Activated naive CD8-positive, alpha-beta T cell treated with anti-CD3 and anti-CD28 coated beads for 36 hours (primary cell): ENCODE measurements around the gene METTL1. TPM values are rescaled to one million over a fixed set of nuclear protein-coding genes. Genes with fewer than 3 reads are reported as not detected.
"Not testable (repeated sequence)": the region's sequence is repeated elsewhere in the genome, so short reads cannot be mapped to it uniquely, and the experiment has no call there.

Source experiments
- DNase-seq: peaks from one replicate; pipeline ENCODE4 v3.0.0; 2021
- H3K27ac Mint-ChIP-seq: one replicate; pipeline ENCODE4 v1.8.0; 2022; ENCODE audit warnings: mild to moderate bottlenecking, moderate library complexity, mixed read lengths
- H3K27me3 Mint-ChIP-seq: one replicate; pipeline ENCODE4 v1.8.0; 2022; ENCODE audit warnings: mild to moderate bottlenecking, mixed read lengths
- H3K36me3 Mint-ChIP-seq: one replicate; pipeline ENCODE4 v1.8.0; 2021; ENCODE audit warnings: mild to moderate bottlenecking, mixed read lengths
- H3K4me1 Mint-ChIP-seq: one replicate; pipeline ENCODE4 v1.8.0; 2021; ENCODE audit warnings: mixed read lengths
- H3K4me3 Mint-ChIP-seq: one replicate; pipeline ENCODE4 v1.8.0; 2022; ENCODE audit warnings: mild to moderate bottlenecking, moderate library complexity, mixed read lengths
- H3K9me3 Mint-ChIP-seq: one replicate; pipeline ENCODE4 v1.8.0; 2022; ENCODE audit warnings: mixed read lengths
- total RNA-seq, 2 experiments: library from RNA; stranded (reverse); gene quantifications; one replicate each; pipeline ENCODE4 v1.2.3, GENCODE V29; 2021

METTL1 gene
- total RNA-seq, 2 experiments from 2014 or later, result 59.6 to 60.1 TPM

- Mint-ChIP-seq H3K27ac (no peak overlapping the region), H3K27me3 (no peaks in the 10 kb centered on the region), H3K36me3 (peaks cover 28% of the 10 kb centered on the region), H3K4me3 (no peak overlapping the region), H3K9me3 (no peaks in the 10 kb centered on the region), H3K4me1 (peaks cover 4% of the 10 kb centered on the region)
- no peak for DNase-seq
These were observed 48.3 kb downstream of the METTL1 start for GRCh38 chr12:57723630-57723962.

- peak overlapping the region; percentile 2 for H3K27ac Mint-ChIP-seq
- no peaks in the 10 kb centered on the region for H3K27me3 Mint-ChIP-seq
- no peaks in the 10 kb centered on the region for H3K9me3 Mint-ChIP-seq
- peaks cover 30% of the 10 kb centered on the region for H3K36me3 Mint-ChIP-seq
- DNase-seq, result no peak
- H3K4me1 Mint-ChIP-seq, result peaks cover 4% of the 10 kb centered on the region
- no peak overlapping the region for H3K4me3 Mint-ChIP-seq
These were observed 48.9 kb downstream of the METTL1 start for GRCh38 chr12:57722716-57723629.

GRCh38 chr12:57721846-57722608, 49.9 kb downstream of the METTL1 start:
- peaks cover 27% of the 10 kb centered on the region for H3K36me3 Mint-ChIP-seq
- H3K4me1 Mint-ChIP-seq, H3K9me3 Mint-ChIP-seq, H3K4me3 Mint-ChIP-seq, H3K27ac Mint-ChIP-seq, DNase-seq, H3K27me3 Mint-ChIP-seq: not testable (repeated sequence)

- no peaks in the 10 kb centered on the region for H3K27me3 Mint-ChIP-seq
- H3K36me3 Mint-ChIP-seq, result peaks cover 25% of the 10 kb centered on the region
- H3K9me3 Mint-ChIP-seq, result no peaks in the 10 kb centered on the region
- peaks cover 2% of the 10 kb centered on the region for H3K4me1 Mint-ChIP-seq
- no peak overlapping the region for H3K4me3 Mint-ChIP-seq
- DNase-seq, result no peak
- H3K27ac Mint-ChIP-seq, result no peak overlapping the region
These were observed 51.0 kb downstream of the METTL1 start for GRCh38 chr12:57720606-57721595.

- Mint-ChIP-seq H3K9me3 (no peaks in the 10 kb centered on the region), H3K27me3 (no peaks in the 10 kb centered on the region), H3K36me3 (peaks cover 25% of the 10 kb centered on the region), H3K4me1 (peaks cover 2% of the 10 kb centered on the region), H3K27ac (peak overlapping the region; percentile 20), H3K4me3 (no peak overlapping the region)
- DNase-seq, result no peak
These were observed 51.9 kb downstream of the METTL1 start for GRCh38 chr12:57719777-57720605.

GRCh38 chr12:57718641-57719528, 53.0 kb downstream of the METTL1 start:
- Mint-ChIP-seq H3K9me3 (no peaks in the 10 kb centered on the region), H3K36me3 (peaks cover 25% of the 10 kb centered on the region), H3K4me1 (peaks cover 2% of the 10 kb centered on the region), H3K27ac (no peak overlapping the region), H3K4me3 (no peak overlapping the region), H3K27me3 (no peaks in the 10 kb centered on the region)
- no peak for DNase-seq

Other genes with a start within 250 kb of the METTL1 start
- gene MBD6, start 249.3 kb downstream of the METTL1 start, total RNA-seq, result 10 to 100 TPM; 38.5 to 44.8 TPM
- gene DCTN2, start 224.9 kb downstream of the METTL1 start, total RNA-seq, result 10 to 100 TPM; 73.6 to 81.3 TPM
- 1 to 10 TPM; 1.5 to 1.7 TPM for gene KIF5A, start 222.1 kb downstream of the METTL1 start, total RNA-seq
- 10 to 100 TPM; 17.1 to 18.5 TPM for gene PIP4K2C, start 180.9 kb downstream of the METTL1 start, total RNA-seq
- 10 to 100 TPM; 18.9 to 20.2 TPM for gene DTX3, start 167.3 kb downstream of the METTL1 start, total RNA-seq
- 1 to 10 TPM; 1.9 to 2.2 TPM for gene ARHGEF25, start 160.7 kb downstream of the METTL1 start, total RNA-seq
- 1 to 10 TPM; 1.5 TPM for gene B4GALNT1, start 138.9 kb downstream of the METTL1 start, total RNA-seq
- 10 to 100 TPM; 53.7 to 59.8 TPM for gene OS9, start 78.0 kb downstream of the METTL1 start, total RNA-seq
- 10 to 100 TPM; 22.6 to 23.8 TPM for gene AGAP2, start 33.4 kb downstream of the METTL1 start, total RNA-seq
- 1 to 10 TPM; 5.7 TPM for gene TSPAN31, start 27.1 kb downstream of the METTL1 start, total RNA-seq
- 100 to 1,000 TPM; 275 to 304 TPM for gene CDK4, start 19.8 kb downstream of the METTL1 start, total RNA-seq
- gene MARCHF9, start 17.0 kb downstream of the METTL1 start, total RNA-seq, result 10 to 100 TPM; 18.2 to 19.2 TPM
- gene CYP27B1, start 5.0 kb downstream of the METTL1 start, total RNA-seq, result 10 to 100 TPM in 1 of 2 experiments, 1 to 10 TPM in 1; 9.6 to 12.0 TPM
- 1 to 10 TPM; 3.7 to 3.9 TPM for gene EEF1AKMT3, start 509 bp upstream of the METTL1 start, total RNA-seq
- 10 to 100 TPM; 67.7 to 74.7 TPM for gene TSFM, start 10.7 kb upstream of the METTL1 start, total RNA-seq
- 1 to 10 TPM; 1.2 to 1.8 TPM for gene AVIL, start 46.6 kb upstream of the METTL1 start, total RNA-seq
- gene CTDSP2, start 74.6 kb upstream of the METTL1 start, total RNA-seq, result 10 to 100 TPM; 91.4 to 94.3 TPM
- gene ATP23, start 169.5 kb upstream of the METTL1 start, total RNA-seq, result 10 to 100 TPM; 13.2 to 13.8 TPM